GM18511 (cell line): ENCODE data around the gene NUP58.

ENCODE experiments used
- ATAC-seq: cut with Tn5 transposase; IDR thresholded peaks from one replicate; pipeline ENCODE4 v1.9.1; 2021; ENCODE audit warnings: mild to moderate bottlenecking, moderate library complexity; ENCODE audit not compliant: unreplicated experiment

NUP58 gene

GRCh38 chr13:25301347-25302113 is at the start of gene NUP58:
NUP58 (plus strand) TSS chr13:25301625; CDS start chr13:25301774, 149 bp downstream.
- peak; percentile 98 for ATAC-seq

GRCh38 chr13:25252225-25252624 is 49.2 kb upstream of the NUP58 start:
- no peak for ATAC-seq

- ATAC-seq: no peak
These were observed 48.7 kb upstream of the NUP58 start for GRCh38 chr13:25252752-25253151.

- no peak for ATAC-seq
These were observed 47.7 kb upstream of the NUP58 start for GRCh38 chr13:25253702-25254101.

GRCh38 chr13:25262261-25262660 is 39.2 kb upstream of the NUP58 start:
- ATAC-seq: no peak

- ATAC-seq: no peak
These were observed 34.7 kb upstream of the NUP58 start for GRCh38 chr13:25266706-25267105.

- ATAC-seq: no peak
These were observed 33.7 kb upstream of the NUP58 start for GRCh38 chr13:25267715-25268114.

GRCh38 chr13:25268561-25268960 is 32.9 kb upstream of the NUP58 start:
- no peak for ATAC-seq

- ATAC-seq: no peak
These were observed 24.7 kb upstream of the NUP58 start for GRCh38 chr13:25276748-25277147.

GRCh38 chr13:25280396-25280795 is 21.0 kb upstream of the NUP58 start:
- no peak for ATAC-seq

GRCh38 chr13:25281193-25281934 is 20.1 kb upstream of the NUP58 start:
- ATAC-seq: peak; percentile 83

GRCh38 chr13:25281935-25282332 is 19.5 kb upstream of the NUP58 start:
- peak; percentile 27 for ATAC-seq

- ATAC-seq: peak; percentile 44
These were observed 15.0 kb upstream of the NUP58 start for GRCh38 chr13:25286308-25286968.

- ATAC-seq: peak; percentile 96
These were observed 14.2 kb upstream of the NUP58 start, which contains the start of gene MTMR6 for GRCh38 chr13:25286969-25287961. MTMR6 (minus strand) TSS chr13:25287488; CDS start chr13:25287247, 241 bp downstream.

- no peak for ATAC-seq
These were observed 12.5 kb upstream of the NUP58 start for GRCh38 chr13:25288966-25289365.

GRCh38 chr13:25291691-25292090 is 9.7 kb upstream of the NUP58 start:
- no peak for ATAC-seq

GRCh38 chr13:25292301-25292700 is 9.1 kb upstream of the NUP58 start:
- ATAC-seq: no peak

- ATAC-seq: no peak
These were observed 6.2 kb upstream of the NUP58 start for GRCh38 chr13:25295228-25295627.

GRCh38 chr13:25295701-25296100 is 5.7 kb upstream of the NUP58 start:
- no peak for ATAC-seq

- ATAC-seq: peak; percentile 31
These were observed 521 bp upstream of the NUP58 start for GRCh38 chr13:25300861-25301346.
